GM21447 (cell line): ENCODE measurements around the gene CCDC152.
"Not testable (repeated sequence)": the region's sequence is repeated elsewhere in the genome, so short reads cannot be mapped to it uniquely, and the experiment has no call there.

Experiments
- ATAC-seq: cut with Tn5 transposase; IDR thresholded peaks from one replicate; pipeline ENCODE4 v1.9.1; 2021; ENCODE audit not compliant: unreplicated experiment

Gene CCDC152

GRCh38 chr5:42844408-42844807 is 87.8 kb downstream of the CCDC152 start:
- not testable (repeated sequence) for ATAC-seq

GRCh38 chr5:42848545-42848944 is 91.9 kb downstream of the CCDC152 start:
- no peak for ATAC-seq

- no peak for ATAC-seq
These were observed 94.9 kb downstream of the CCDC152 start for GRCh38 chr5:42851481-42851880.
